Fibroblast of villous mesenchyme (primary cell): ENCODE results near the gene PRICKLE1. TPM values are rescaled to one million over a fixed set of nuclear protein-coding genes. Genes with fewer than 3 reads are reported as not detected.

Experiments
- DNase-seq: peaks from one replicate; pipeline ENCODE4 v3.0.0-alpha.2; 2010; ENCODE audit warnings: low read depth
- H3K4me3 ChIP-seq: 2 replicates; pipeline ENCODE4 v1.5.1; 2011; ENCODE audit warnings: low read depth, mild to moderate bottlenecking, low read length
- CTCF ChIP-seq: IDR thresholded peaks from 2 replicates; pipeline ENCODE4 v1.5.1; 2012; ENCODE audit warnings: low read depth, mild to moderate bottlenecking, low read length; ENCODE audit not compliant: insufficient read depth
- total RNA-seq: library from RNA; depleted of rRNA; stranded (reverse); fragments of >200 nt; gene quantifications from 2 replicates; pipeline ENCODE4 v1.2.3, GENCODE V29; 2012

The PRICKLE1 gene
- total RNA-seq, 1 donor = 32.4 TPM

- DNase-seq = no peak
- TF ChIP-seq CTCF = no peak
- H3K4me3 ChIP-seq = no peak overlapping the region
These were observed 99.2 kb downstream of the PRICKLE1 start for GRCh38 chr12:42490261-42490842.

GRCh38 chr12:42486407-42486806 lies 103.1 kb downstream of the PRICKLE1 start:
- H3K4me3 ChIP-seq = no peak overlapping the region
- DNase-seq = no peak
- TF ChIP-seq CTCF = no peak

- no peak for DNase-seq
- TF ChIP-seq CTCF = no peak
- H3K4me3 ChIP-seq = no peak overlapping the region
These were observed 103.7 kb downstream of the PRICKLE1 start for GRCh38 chr12:42485823-42486222.

- TF ChIP-seq CTCF = no peak
- DNase-seq = no peak
- H3K4me3 ChIP-seq = no peak overlapping the region
These were observed 104.5 kb downstream of the PRICKLE1 start for GRCh38 chr12:42484996-42485395.

DNA sequence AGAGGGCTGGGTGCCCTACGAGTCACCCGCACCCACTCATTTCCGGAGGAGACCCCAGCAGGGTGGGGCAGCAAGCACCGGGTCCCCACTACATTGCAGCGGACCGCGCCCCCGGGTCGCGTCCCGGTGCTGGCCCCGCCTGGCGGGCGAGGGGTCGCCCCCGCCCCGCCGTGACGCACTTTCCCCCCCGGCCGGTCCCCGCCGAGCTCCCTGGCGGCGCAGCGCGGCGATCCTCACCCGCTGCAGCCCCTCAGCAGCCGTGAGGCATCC lies 106.1 kb downstream of the PRICKLE1 start:
- TF ChIP-seq CTCF = no peak
- H3K4me3 ChIP-seq = peak overlapping the region; percentile 72
- DNase-seq = no peak

DNA sequence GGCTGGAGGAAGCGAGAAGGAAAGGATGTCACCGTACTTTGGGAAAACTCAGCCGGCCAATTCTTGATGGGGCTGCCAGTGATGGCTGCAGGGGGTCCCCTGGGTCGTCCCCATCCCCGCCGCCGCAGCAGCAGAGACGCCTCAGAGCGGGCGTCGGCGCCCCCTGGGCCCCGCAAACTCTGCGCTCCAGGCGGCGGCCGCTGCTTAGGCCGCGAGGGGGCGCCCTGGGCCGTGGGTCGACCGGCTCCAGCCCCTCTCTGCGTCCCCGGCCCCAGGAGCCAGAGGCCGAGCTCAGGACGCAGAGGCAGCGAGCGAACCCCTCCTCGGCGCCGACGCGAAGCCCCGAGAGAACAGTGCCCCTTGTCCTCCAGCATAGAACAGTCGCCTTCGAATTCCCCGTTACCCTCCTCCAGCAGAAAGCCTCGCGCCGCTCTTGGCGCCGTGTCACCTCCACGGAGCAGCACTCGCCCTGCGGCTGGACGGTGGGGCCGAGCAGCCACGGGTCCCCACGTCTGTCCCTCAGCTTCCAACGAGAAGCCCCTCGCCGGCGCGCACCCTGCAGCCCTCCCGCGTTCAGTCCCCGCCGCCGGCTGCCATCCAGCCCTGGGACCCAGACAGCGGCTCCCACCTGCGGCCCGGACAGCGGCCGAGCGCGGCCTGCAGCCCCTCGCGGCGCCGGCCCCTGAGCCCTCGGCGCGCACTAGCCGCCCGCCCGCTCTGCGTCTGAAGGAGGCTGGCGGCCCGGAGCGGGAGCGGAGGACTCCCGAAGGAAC lies 106.6 kb downstream of the PRICKLE1 start:
- H3K4me3 ChIP-seq = peak overlapping the region; percentile 72
- DNase-seq = peak; percentile 58
- TF ChIP-seq CTCF = peak; percentile 89
